IMR-90 (cell line): Measurements from ENCODE around the gene BRF1. TPM values are rescaled to one million over a fixed set of nuclear protein-coding genes. Genes with fewer than 3 reads are reported as not detected.

ENCODE experiments used
- ATAC-seq: fragments of 200-7000 bp; cut with Tn5 transposase; 2 replicates; pipeline ENCODE4 v1.9.1; 2020; ENCODE audit warnings: low read depth, mild to moderate bottlenecking, moderate library complexity
- BruUV-seq: library from RNA; stranded (reverse); fragments of 400-500 nt; replicated peaks from 2 replicates; lab custom pipeline; 2021; lab: Mats Ljungman, UMichigan
- CTCF ChIA-PET: fragments of 300-600 bp; formaldehyde crosslinking; extraction: SDS; loops from one replicate; lab custom pipeline; 2021; ENCODE audit warnings: antibody characterized with exemption; lab: Yijun Ruan, JAX
- POLR2A ChIA-PET: fragments of 300-600 bp; sonication (Branson Sonifier 250); formaldehyde crosslinking; loops from one replicate; lab custom pipeline; 2022; ENCODE audit warnings: antibody characterized with exemption; ENCODE audit not compliant: unreplicated experiment; lab: Charles Lee
- DNase-seq: peaks from one replicate; pipeline ENCODE4 v3.0.0; 2013
- H2AFZ ChIP-seq: replicated peaks from 2 replicates; pipeline ENCODE3; 2013; ENCODE audit warnings: low read length, mild to moderate bottlenecking; ENCODE audit not compliant: poor library complexity
- H2AK5ac ChIP-seq: 2 replicates; pipeline ENCODE4 v1.6.1; 2013; ENCODE audit warnings: low read depth, low read length, inconsistent platforms
- H2AK9ac ChIP-seq: replicated peaks from 2 replicates; pipeline ENCODE3; 2013; ENCODE audit warnings: mild to moderate bottlenecking, low read depth, low read length, moderate library complexity; ENCODE audit not compliant: poor library complexity
- H2BK120ac ChIP-seq: 2 replicates; pipeline ENCODE4 v1.6.1; 2013; ENCODE audit warnings: low read depth, low read length, inconsistent platforms
- H2BK15ac ChIP-seq: 3 replicates; pipeline ENCODE4 v1.6.1; 2013; ENCODE audit warnings: low read depth, low read length, inconsistent platforms
- H2BK20ac ChIP-seq: 2 replicates; pipeline ENCODE4 v1.6.1; 2013; ENCODE audit warnings: low read depth, mild to moderate bottlenecking, inconsistent platforms, low read length, moderate library complexity
- H2BK5ac ChIP-seq: 2 replicates; pipeline ENCODE4 v1.6.1; 2013; ENCODE audit warnings: mild to moderate bottlenecking, low read depth, low read length, inconsistent platforms; ENCODE audit not compliant: poor library complexity, severe bottlenecking
- H3K14ac ChIP-seq: replicated peaks from 2 replicates; pipeline ENCODE4 v1.6.1; 2013; ENCODE audit warnings: low read depth, low read length, inconsistent platforms
- H3K18ac ChIP-seq: 2 replicates; pipeline ENCODE4 v1.6.1; 2013; ENCODE audit warnings: low read depth, low read length, control low read depth
- H3K23ac ChIP-seq: 2 replicates; pipeline ENCODE4 v1.6.1; 2013; ENCODE audit warnings: low read depth, low read length, inconsistent platforms
- H3K27ac ChIP-seq: 2 replicates; pipeline ENCODE4 v1.5.1; 2013; ENCODE audit warnings: mild to moderate bottlenecking, control low read depth, low read length; ENCODE audit not compliant: insufficient read depth
- H3K27me3 ChIP-seq: 2 replicates; pipeline ENCODE4 v1.6.1; 2013; ENCODE audit warnings: low read length; ENCODE audit not compliant: control insufficient read depth, insufficient read depth
- H3K36me3 ChIP-seq: 2 replicates; pipeline ENCODE4 v1.6.1; 2013; ENCODE audit warnings: low read length, mixed read lengths; ENCODE audit not compliant: control insufficient read depth, insufficient read depth
- H3K4ac ChIP-seq: 2 replicates; pipeline ENCODE4 v1.6.1; 2013; ENCODE audit warnings: low read depth, low read length, inconsistent platforms
- H3K4me1 ChIP-seq: 2 replicates; pipeline ENCODE4 v1.6.1; 2013; ENCODE audit warnings: low read length, mixed read lengths; ENCODE audit not compliant: control insufficient read depth, insufficient read depth
- H3K4me2 ChIP-seq: 2 replicates; pipeline ENCODE4 v1.6.1; 2013; ENCODE audit warnings: low read depth, mild to moderate bottlenecking, control low read depth, low read length, moderate library complexity
- H3K4me3 ChIP-seq: 2 replicates; pipeline ENCODE4 v1.5.1; 2013; ENCODE audit warnings: low read depth, mild to moderate bottlenecking, control low read depth, low read length, moderate library complexity; ENCODE audit not compliant: insufficient read depth
- H3K56ac ChIP-seq: 2 replicates; pipeline ENCODE4 v1.6.1; 2013; ENCODE audit warnings: low read length, inconsistent platforms; ENCODE audit not compliant: insufficient read depth; ENCODE audit errors: extremely low read depth
- H3K79me1 ChIP-seq, 2 experiments: 2 replicates each; pipeline ENCODE4 v1.6.1; 2013; ENCODE audit warnings: low read length in 2 of 2, inconsistent platforms in 1 of 2, low read depth in 1 of 2
- H3K9ac ChIP-seq: 2 replicates; pipeline ENCODE4 v1.6.1; 2013; ENCODE audit warnings: low read depth, low read length, control low read depth
- H3K9me1 ChIP-seq: 2 replicates; pipeline ENCODE4 v1.6.1; 2013; ENCODE audit warnings: low read length, inconsistent platforms; ENCODE audit not compliant: insufficient read depth
- H3K9me3 ChIP-seq: 2 replicates; pipeline ENCODE4 v1.6.1; 2013; ENCODE audit warnings: low read length; ENCODE audit not compliant: control insufficient read depth, insufficient read depth
- H4K20me1 ChIP-seq: 2 replicates; pipeline ENCODE4 v1.6.1; 2013; ENCODE audit warnings: low read length, inconsistent platforms; ENCODE audit not compliant: insufficient read depth
- H4K5ac ChIP-seq: 2 replicates; pipeline ENCODE4 v1.6.1; 2013; ENCODE audit warnings: mild to moderate bottlenecking, low read depth, low read length, control low read depth
- H4K8ac ChIP-seq, 2 experiments: 2 replicates each; pipeline ENCODE4 v1.6.1; 2013; ENCODE audit warnings: low read depth in 2 of 2, low read length in 2 of 2, control low read depth in 1 of 2, inconsistent platforms in 1 of 2
- H4K91ac ChIP-seq: 2 replicates; pipeline ENCODE4 v1.6.1; 2013; ENCODE audit warnings: low read depth, low read length, inconsistent platforms; ENCODE audit not compliant: insufficient read depth
- BHLHE40 ChIP-seq: fragments of 150-350 bp; IDR thresholded peaks from 2 replicates; pipeline ENCODE4 v1.6.1; 2016; ENCODE audit warnings: mild to moderate bottlenecking, low read depth, low read length
- CEBPB ChIP-seq: IDR thresholded peaks from 2 replicates; pipeline ENCODE4 v1.6.1; 2012; ENCODE audit warnings: low read depth, low read length, improper control_type of control experiment
- CHD1 ChIP-seq: IDR thresholded peaks from 2 replicates; pipeline ENCODE4 v1.6.1; 2012; ENCODE audit warnings: low read depth, low read length, improper control_type of control experiment
- CTCF ChIP-seq: conservative IDR thresholded peaks from 2 replicates; pipeline ENCODE4 v1.5.1; 2012; ENCODE audit warnings: mild to moderate bottlenecking, low read depth, low read length, improper control_type of control experiment
- ELK1 ChIP-seq: fragments of 150-350 bp; IDR thresholded peaks from 2 replicates; pipeline ENCODE4 v1.6.1; 2016; ENCODE audit warnings: low read depth, mild to moderate bottlenecking, low read length, moderate library complexity, borderline replicate concordance
- MAZ ChIP-seq: IDR thresholded peaks from 2 replicates; pipeline ENCODE4 v1.6.1; 2012; ENCODE audit warnings: low read depth, mild to moderate bottlenecking, low read length, improper control_type of control experiment, moderate library complexity, borderline replicate concordance
- RCOR1 ChIP-seq: IDR thresholded peaks from 2 replicates; pipeline ENCODE4 v1.6.1; 2012; ENCODE audit warnings: mild to moderate bottlenecking, low read length, improper control_type of control experiment; ENCODE audit not compliant: insufficient replicate concordance
- USF2 ChIP-seq: fragments of 150-350 bp; IDR thresholded peaks from 2 replicates; pipeline ENCODE4 v1.6.1; 2017; ENCODE audit warnings: mild to moderate bottlenecking, antibody characterized with exemption, low read length, low read depth
- WGBS, 2 experiments: methylation state at CpG; one replicate each; pipeline versions ENCODE4 v1.1.5 to v1.1.7; 2013; ENCODE audit warnings: missing lambda C conversion rate in 2 of 2; ENCODE audit not compliant: insufficient read length in 1 of 2; ENCODE audit errors: extremely low coverage in 2 of 2; 5-methylcytosine and 5-hydroxymethylcytosine counted together
- dilution Hi-C: fragments of 300-500 bp; cut with HindIII; formaldehyde crosslinking; loops from one replicate; pipeline ENCODE4 v1.14.3; 2018; ENCODE audit warnings: low sequenced_read_pairs; ENCODE audit not compliant: unreplicated experiment
- in situ Hi-C: fragments of 300-500 bp; cut with MboI; formaldehyde crosslinking; loops from 3 replicates; pipeline ENCODE4 v1.14.3; 2019; ENCODE audit warnings: low sequenced_read_pairs, inconsistent platforms, mixed read lengths
- intact Hi-C: fragments of 100-400 bp; cut with micrococcal nuclease; formaldehyde crosslinking; loops from 2 replicates; pipeline ENCODE4 v1.10.0; 2022
- polyA plus RNA-seq, 3 experiments: library from polyadenylated mRNA; depleted of rRNA; stranded (reverse); fragments of >200 nt; gene quantifications; 2 replicates each; pipeline ENCODE4 v1.2.3, GENCODE V29; 2012; ENCODE audit warnings: low replicate concordance in 1 of 3
- total RNA-seq: library from RNA; depleted of rRNA; stranded (reverse); fragments of >200 nt; gene quantifications from 2 replicates; pipeline ENCODE4 v1.2.3, GENCODE V29; 2012

The BRF1 gene
- total and polyA plus RNA-seq, 2 of the 4 experiments (the other 2 are of a cell fraction) = 12.4 to 16.7 TPM

- TF ChIP-seq CTCF = no peak
Observed at GRCh38 chr14:105223770-105224544, 76.8 kb downstream of the BRF1 start (continued).

- intact Hi-C loops = no loop called here
- TF ChIP-seq MAZ = no peak
- no peak for TF ChIP-seq ELK1
- no peak for TF ChIP-seq BHLHE40
- no peak for TF ChIP-seq CTCF
- no peak for TF ChIP-seq RCOR1
- TF ChIP-seq CHD1 = no peak
- no peak for TF ChIP-seq CEBPB
- TF ChIP-seq USF2 = no peak
Observed at GRCh38 chr14:105223260-105223659, 77.5 kb downstream of the BRF1 start.

More at GRCh38 chr14:105223260-105223659, 77.5 kb downstream of the BRF1 start:
- Histone ChIP-seq H3K4ac (no peak overlapping the region), H3K36me3 (peaks cover 44% of the 10 kb centered on the region), H2BK15ac (no peak overlapping the region), H2BK20ac (no peak overlapping the region), H3K4me2 (no peak overlapping the region), H4K5ac (no peak overlapping the region), H4K20me1 (no peaks in the 10 kb centered on the region; the same call in 1 of the 2 replicates), H2AFZ (no peak overlapping the region), H3K79me1 (peaks cover 3 to 9% of the 10 kb centered on the region in 2 experiments), H3K4me1 (peaks cover 2% of the 10 kb centered on the region; the same call in 1 of the 2 replicates), H3K9ac (no peak overlapping the region), H2AK5ac (no peak overlapping the region), H4K91ac (no peak overlapping the region), H3K27ac (no peak overlapping the region), H3K9me1 (peaks cover 3% of the 10 kb centered on the region; the same call in 1 of the 2 replicates), H3K27me3 (no peaks in the 10 kb centered on the region), H2AK9ac (no peak overlapping the region), H3K9me3 (no peaks in the 10 kb centered on the region), H3K56ac (no peak overlapping the region), H3K4me3 (no peak overlapping the region), H4K8ac (no peak overlapping the region), H3K14ac (no peak overlapping the region), H2BK5ac (no peak overlapping the region), H2BK120ac (no peak overlapping the region), H3K18ac (no peak overlapping the region), H3K23ac (no peak overlapping the region)
- WGBS, 2 experiments = 94% methylated on average over 9 of the region's 16 CpGs; no CpG with 5 or more reads in 1 of the 2 experiments
- POLR2A ChIA-PET = no interaction called here
- in situ Hi-C loops (no loop called here), dilution Hi-C loops (no loop called here)
- no TSS peak for BruUV-seq
- no peak for DNase-seq
- CTCF ChIA-PET = interaction anchor here (0.9 kb wide), 1 partner anchor 37 kb away, joined by 3 read pairs; no protein-coding TSS in a partner anchor
- ATAC-seq = no peak
